ENCODE data around the gene CTNNAL1.

GRCh38 chr9:108980893-108981292, 32.4 kb downstream of the CTNNAL1 start:
- TF ChIP-seq CTCF (IDR thresholded peaks at IDR 0.05) (no peak), POLR2A (IDR thresholded peaks at IDR 0.05) (no peak), POLR2AphosphoS5 (IDR thresholded peaks at IDR 0.05) (no peak), EP300 (IDR thresholded peaks at IDR 0.05) (no peak)

Data from stomach (tissue), 4 donors.